NCI-H2196 treated with DMSO at 0.1 percent for 48 hours (cell line): ENCODE data around the gene RSPH4A.
"Not testable (repeated sequence)": the region's sequence is repeated elsewhere in the genome, so short reads cannot be mapped to it uniquely, and the experiment has no call there.

Experiments used
- DNase-seq: peaks from one replicate; lab custom pipeline; 2025; ENCODE audit not compliant: unreplicated experiment; lab: John Stamatoyannopoulos, UW

The RSPH4A gene

DNA sequence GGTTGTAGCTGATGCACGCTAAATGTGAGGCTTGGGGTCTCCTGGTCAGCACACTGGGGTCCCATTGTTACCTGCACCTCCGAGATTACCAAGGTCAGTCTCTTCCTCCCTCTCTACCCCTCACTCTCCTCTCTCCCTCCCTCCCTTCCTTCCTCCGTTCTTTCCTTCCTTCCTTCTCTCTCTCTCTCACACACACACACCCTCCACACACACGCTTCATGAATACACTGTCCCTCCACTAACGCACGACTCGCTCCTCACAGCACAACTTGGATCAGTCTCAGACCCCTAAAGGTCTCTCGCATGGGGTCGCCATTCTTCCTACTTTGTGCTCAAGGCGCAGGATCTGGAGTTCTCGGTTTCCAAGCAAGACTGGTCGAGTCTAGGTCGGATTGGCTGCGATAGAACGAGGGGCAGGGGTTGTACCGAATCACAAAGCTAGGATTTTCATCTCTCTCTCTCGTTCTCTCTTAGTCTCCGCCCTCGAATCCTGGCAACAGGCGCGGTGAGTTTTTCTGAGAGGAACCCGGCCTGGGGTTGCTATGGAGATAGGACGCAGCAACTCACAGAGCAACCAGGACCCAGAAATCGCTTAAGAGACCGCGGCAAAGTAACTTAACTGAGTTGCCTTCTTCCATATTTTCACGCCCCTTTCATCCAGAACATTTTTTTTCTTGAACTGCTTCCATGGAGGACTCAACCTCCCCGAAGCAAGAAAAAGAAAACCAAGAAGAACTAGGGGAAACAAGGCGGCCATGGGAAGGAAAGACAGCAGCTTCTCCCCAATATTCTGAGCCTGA is at the start of gene RSPH4A:
Gene RSPH4A (plus strand): TSS at position 543 of the 800 bp plus-strand sequence. CDS start 145 bp downstream, at position 688.
- DNase-seq = peak; percentile 94

DNA sequence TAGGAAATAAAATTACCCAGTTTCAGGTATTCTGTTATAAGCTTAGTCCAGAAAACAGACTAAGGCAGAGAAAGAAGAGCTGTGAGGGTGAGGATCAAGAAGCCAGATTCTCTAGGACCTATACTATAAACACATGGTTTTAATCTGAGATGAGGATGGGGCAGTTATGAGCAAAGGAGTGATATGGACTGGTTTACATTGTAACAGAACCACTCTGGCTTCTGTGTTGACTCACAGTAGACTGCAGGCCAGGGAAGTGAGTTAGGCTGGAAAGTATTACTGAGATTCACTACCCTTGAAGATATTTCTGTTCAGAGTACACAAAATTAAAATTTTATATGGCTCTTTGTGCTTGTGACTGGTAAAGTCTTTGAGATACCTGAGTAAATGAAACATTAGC is 48.2 kb upstream of the RSPH4A start:
- no peak for DNase-seq

DNA sequence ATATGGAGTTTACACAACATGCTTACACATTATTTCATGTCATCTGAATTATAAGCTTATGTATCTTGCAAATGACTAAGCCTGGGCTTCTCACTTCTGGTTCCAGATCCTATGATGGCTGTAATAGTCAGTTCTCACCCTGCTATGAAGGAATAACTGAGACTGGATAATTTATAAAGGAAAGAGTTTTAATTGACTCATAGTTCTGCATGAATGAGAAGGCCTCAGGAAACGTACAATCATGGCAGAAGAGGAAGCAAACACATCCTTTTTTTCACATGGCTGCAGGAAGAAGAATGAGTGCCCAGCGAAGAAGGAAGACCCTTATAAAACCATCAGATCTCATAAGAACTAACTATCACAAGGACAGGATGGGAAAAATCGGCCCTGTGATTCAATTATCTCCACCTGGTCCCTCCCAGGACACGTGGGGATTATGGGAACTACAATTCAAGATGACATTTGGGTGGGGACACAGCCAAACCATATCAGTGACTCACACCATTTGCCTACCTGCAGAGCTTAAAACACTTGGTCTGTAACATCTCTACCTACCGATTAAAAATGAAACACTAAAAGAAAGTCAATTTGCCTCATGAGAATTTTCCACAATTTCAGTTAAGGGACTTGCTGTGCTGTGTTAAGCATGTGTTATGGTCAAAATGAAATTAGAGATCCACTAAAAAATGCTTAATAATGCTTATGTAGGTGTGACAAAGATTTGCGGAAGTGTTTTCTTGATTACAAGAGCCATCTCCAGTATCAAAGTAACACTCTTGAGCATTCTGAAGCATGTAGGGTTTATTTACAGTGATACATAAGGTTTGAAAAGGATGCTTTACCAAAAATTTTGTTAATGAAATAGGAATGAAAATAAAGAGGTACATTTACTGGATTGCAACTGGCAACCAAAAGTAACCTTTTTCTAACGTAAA is 47.2 kb upstream of the RSPH4A start:
- no peak for DNase-seq

DNA sequence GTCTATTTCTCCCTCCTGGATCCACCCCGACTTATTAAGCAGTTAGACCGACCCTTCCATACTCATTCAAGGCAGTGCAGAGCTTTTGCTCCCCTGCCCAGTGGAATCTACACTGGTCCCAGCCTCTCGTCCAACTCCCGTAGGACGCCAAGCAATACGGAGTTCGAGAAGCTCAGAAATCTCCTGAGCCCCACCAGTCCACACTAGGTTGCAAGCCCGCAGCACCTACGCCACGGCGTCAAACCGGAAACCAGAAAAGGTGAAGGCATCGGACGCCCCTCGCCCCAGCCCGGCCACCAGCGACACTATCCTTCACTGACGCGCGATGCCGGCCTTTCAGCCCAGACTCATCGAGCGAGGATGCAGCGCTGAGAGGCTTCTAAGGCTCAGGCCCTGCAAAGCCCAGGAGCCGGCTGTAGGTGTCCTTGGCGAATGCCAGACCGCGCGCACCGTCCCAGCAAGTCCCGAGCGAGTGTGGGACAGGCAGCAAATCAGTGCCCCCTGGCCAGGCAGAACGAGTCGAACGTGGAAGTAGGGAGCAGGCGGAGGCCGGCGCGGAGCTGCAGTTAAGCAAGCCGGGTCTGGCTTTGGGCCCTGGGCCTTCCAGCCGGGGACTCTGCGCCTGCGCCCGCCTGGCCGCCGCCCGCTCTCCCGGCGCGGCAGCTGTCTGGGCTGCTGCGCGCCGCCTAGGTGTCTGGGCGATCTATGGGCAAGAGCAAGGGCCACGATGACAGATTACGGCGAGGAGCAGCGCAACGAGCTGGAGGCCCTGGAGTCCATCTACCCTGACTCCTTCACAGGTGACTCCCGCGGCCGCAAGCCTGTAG is 45.2 kb upstream of the RSPH4A start, which contains the start of gene RWDD1:
Gene RWDD1 (plus strand): TSS at position 649 of the 827 bp plus-strand sequence. CDS start 79 bp downstream, at position 728.
- DNase-seq = peak; percentile 98

DNA sequence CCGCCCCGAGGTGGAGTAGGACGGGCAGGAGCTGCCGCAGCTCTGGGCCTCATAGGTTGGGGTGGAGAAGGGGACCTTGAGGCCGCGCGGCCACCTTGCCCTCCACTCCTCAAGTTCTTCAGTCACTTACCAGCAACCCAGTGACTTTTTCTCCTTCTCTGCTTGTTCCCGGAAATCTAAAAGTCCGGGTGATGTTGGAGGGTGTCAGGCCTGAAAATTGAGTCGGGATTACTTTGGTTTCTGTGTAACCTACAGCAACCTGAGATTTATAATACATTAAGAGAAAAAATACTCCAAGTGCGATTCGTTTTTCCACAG is 44.6 kb upstream of the RSPH4A start:
- DNase-seq = no peak

DNA sequence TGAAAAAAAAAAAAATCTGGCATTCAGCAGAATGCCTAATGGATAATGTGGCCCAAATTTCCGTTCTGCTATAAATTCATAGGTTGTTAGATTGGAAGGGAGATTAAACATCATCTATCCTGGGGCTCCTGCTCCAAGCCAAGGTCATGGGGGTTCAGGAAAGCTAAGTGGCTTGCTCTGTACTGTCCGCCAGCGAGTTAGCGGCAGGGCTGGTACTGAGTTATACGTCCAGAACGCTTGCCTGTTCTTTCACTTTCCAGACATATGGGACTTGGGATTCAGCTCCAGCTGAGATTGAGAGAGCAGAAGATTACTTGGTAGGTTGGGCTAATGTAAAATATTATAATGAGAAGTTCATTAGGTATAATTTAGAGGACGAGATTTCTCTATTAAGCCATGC is 44.1 kb upstream of the RSPH4A start:
- no peak for DNase-seq

DNA sequence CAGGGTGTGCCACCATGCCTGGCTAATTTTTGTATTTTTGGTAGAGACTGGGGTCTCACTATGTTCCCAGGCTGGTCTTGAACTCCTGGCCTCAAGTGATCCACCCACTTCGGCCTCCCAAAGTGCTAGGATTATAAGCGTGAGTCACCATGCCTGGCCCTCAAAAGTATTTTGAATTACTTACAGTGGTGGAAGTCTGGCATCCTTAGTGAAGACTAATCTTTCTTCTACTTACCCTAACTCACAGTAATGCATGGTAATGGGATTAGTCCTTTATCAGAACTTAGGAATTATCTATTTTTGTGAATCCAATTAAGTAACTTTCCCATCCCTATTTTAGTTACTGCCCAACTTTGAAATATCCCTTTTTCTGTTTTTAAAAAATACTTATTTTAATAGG is 41.1 kb upstream of the RSPH4A start:
- DNase-seq = no peak

DNA sequence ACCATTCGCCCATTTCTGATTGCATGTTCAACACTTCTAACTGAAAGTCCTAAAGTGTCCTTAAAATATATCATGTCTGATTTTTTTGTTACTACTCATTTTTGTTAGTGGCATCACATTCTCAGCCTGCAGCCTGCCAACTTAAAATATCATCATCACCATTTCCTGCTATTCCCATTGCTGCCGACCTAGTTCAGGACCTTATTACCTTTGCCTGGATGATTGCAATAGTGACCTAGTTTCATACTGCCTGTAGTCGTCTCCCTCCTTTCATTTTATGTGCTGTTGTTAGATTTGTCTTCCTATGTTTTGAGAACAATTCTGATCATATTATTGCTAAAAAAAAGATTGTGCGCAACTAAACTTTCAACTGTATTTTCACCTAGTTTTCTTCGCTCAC is 38.8 kb upstream of the RSPH4A start:
- DNase-seq = no peak

DNA sequence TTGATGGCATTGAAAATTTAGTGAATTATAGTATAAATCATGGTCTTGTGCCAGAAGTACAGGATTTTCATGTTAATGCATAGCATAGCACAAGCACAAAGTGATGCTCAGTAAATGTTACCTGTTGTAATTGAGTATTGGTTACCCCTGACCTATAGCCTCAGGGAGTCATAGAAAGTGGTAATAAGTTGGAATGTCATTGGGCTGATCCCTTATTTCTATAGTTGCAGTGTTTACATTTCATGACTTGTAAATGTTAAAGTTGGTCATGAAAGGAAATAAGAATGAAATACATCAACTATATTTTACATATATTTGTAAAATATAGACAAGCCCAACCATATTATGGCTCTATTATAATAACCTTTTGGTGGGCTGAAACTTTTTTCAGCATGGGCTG is 37.9 kb upstream of the RSPH4A start:
- no peak for DNase-seq

DNA sequence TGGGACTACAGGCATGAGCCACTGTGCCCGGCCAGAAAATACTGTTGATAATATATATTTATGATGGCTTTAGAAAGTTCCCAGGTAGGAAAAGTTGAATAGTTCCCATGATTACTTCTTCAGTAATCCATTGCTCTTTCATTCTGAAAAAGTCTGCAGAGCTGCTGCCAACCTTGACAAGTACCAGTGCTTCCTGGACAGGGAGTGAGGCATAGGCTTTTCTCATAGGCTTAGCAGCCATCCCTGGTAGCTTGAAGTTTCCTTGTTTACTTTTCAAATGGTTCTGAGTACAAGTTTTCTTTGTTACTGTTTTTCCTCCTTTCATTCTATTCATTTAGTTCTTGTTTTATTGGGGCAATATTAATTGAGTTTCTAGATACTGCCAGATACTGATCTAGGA is 37.1 kb upstream of the RSPH4A start:
- DNase-seq = no peak

DNA sequence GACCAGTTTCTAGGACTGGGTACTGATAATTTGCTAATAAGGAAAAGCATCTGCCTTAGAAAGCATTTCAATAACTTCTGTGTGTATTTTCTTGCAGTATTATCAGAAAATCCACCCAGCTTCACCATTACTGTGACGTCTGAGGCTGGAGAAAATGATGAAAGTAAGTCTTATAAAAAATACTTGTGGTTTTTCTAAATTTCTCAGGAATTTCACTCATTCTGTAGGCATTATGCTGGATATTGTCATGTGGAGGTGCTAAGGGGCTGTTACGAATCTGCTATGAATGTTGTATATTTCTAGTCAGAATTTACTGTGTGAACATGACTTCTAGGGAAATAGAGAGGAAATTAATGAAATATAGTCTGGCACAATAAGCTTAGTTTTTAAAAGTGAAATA is 36.1 kb upstream of the RSPH4A start:
- no peak for DNase-seq

DNA sequence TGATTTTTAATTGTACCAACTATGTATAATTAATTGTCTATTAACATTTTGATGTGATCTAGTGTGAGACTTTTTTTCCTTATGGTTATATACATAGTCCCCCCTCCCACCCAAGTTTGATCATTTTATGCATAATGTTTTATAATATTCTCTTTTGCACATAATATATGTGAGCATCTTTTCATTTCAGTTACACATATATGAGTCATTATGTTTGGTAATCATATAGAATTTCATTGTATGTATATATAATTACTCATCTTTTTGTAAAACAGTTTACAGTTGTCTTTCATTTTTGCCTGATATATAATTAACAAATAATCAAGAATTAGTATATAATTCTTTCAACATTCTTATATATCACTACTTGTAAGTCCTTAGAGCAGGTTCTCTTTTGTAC is 30.0 kb upstream of the RSPH4A start:
- no peak for DNase-seq

DNA sequence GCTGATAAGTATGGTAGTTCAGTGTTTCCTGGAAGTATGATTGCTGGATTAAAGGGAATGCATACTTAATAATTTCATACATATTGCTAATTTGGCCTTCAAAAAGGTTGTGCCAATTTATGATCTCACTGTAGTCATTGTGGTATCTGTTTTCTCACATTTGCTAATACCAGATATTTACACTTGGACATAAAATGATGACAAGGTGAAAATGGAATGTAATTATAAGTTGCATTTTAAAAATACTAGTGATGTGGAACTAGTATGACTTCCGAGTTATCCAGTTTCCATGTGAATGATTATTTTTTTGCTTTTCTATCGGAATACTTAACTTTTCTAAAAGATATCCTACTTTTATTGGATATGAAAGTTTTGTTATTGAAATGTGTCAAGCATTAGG is 29.5 kb upstream of the RSPH4A start:
- DNase-seq = no peak

DNA sequence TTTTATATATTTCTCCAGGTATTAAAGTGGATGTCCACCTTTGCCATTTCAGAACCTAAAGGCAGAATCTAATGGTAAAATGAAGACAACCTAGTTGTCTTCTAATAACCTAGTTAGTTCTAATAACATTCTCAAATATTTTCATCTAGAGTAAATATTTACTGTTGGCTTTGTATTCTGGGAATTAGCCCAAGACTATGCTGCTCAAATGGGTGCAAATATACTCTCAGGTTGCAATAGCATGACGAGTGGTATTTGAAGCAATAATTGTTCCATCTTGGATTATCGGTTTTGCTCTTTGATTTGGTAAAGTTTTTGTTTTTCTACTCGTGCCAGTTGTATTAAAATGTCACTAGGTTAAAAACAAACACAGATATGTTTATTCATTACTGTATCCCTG is 21.0 kb upstream of the RSPH4A start:
- no peak for DNase-seq

DNA sequence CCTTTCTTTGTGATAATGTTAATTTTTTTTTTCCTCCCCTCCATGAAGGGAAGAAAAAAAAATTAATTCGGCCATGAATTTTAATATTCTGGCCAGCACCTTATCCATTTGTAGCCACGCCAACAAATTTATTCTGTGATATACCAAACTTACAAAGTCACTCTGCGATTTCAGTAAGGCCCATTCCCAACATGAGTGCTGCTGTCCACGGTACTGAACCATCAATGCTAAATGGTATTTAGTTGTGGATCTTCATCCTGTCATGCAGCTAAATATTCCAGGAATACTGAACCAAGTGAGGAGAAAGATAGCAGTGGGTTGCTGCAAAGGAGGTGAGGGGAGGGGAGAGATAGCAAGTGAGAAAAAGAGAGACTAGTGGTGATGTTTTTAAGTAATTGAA is 19.5 kb upstream of the RSPH4A start:
- no peak for DNase-seq

DNA sequence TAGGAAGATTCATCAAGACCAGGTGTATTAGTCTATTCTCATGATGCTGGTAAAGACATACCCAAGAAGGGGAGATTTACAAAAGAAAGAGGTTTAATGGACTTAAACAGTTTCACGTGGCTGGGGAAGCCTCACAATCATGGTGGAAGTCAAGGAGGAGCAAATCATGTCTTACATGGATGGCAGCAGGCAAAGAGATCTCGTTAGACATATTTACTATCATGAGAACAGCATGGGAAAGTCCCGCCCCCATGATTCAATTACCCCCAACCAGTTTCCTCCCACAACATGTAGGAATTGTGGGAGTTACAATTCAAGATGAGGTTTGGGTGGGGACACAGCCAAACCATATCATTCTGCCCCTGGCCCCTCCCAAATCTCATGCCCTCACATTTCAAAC is 12.4 kb upstream of the RSPH4A start:
- DNase-seq = not testable (repeated sequence)

DNA sequence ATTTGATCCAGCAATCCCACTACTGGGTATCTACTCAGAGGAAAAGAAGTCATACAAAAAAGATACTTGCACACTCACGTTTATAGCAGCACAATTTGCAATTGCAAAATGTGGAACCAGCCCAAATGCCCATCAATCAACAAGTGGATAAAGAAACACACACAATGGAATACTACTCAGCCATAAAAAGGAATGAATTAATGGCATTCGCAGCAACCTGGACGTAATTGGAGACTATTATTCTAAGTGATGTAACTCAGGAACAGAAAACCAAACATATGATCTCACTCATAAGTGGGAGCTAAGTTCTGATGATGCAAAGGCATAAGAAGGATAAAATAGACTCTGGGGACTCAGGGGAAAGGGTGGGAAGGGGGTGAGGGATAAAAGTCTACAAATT is 11.4 kb upstream of the RSPH4A start:
- not testable (repeated sequence) for DNase-seq

DNA sequence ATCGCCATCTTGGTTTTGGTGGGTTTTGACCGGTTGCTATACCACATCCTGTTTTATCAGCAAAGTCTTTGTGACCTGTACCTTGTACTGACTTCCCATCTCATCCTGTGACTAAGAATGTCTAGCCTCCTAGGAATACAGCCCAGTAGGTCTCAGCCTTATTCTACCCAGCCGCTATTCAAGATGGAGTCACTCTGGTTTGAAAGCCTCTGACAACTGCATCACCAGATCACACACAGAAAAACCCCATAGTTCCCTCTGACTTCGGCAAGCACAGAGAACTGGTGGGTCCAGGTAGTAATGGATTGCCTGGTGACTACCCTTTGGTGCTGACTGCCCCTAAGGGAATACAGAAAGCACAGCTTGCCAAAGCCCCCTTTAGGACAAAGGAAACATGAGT is 10.3 kb upstream of the RSPH4A start:
- no peak for DNase-seq

DNA sequence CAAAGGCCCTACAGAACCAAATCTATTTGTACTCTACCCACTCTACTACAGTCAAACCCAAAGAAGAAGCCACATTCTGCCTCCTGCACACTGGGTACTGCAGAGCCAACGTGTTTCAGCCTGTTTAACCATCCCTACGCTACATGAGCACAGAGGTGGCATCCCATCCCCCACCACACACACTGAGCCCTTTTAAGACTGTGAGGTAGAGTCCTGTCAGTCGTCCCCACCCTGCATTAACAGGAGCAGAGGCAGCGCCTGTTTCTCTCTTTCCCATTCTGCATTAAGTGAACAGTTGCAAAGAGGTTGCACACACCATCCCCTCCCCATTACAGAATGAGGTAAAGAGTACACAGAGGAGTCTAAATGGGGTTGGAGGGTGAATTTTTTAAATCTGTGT is 5.2 kb upstream of the RSPH4A start:
- no peak for DNase-seq

DNA sequence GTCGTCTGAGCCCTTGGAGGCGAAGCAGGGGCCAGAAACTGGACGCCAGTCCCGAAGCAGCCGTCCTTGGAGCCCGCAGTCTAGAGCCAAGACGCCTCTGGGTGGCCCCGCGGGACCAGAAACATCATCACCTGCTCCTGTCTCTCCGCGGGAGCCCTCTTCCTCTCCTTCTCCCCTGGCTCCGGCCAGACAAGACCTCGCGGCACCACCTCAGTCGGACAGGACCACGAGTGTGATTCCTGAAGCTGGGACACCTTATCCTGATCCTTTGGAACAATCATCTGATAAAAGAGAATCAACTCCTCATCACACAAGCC is 416 bp downstream of the RSPH4A start:
- no peak for DNase-seq

DNA sequence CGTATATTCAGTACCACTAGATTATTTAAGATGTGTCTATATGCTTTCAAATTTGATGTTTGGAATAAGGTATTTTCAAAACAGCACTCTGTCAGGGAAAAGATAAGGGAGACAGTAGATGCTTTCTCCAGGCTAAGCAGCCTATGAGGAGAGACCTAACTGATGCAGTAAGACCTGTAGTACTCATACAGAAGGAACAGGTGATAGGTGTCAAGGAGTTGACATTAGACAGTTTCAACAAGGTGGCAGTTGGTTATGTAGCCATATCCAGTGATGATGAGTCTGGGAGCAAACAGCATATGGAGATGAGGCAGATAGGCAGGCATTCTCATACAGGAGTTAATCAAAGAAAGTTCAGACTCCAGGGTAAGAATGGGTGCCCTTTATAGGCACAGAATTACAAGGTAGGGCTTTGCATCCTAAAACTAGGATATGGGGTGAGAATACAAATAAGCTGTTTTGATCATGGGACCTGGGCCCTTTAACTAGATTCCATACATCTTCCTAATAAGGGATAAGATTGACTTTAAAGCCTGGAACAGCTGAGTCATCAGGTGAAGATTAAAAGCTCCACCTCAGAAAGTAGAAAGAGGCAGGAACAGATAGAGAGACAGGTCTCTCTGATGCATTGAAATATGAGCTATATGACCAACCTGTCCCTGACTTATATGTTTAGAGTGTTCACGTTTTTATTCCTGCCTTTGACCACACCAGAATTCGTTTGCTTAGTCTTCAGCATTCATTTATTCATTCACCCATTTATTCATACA is 7.9 kb downstream of the RSPH4A start:
- no peak for DNase-seq
